ENCODE measurements around the gene PTPRD. TPM values are rescaled to one million over a fixed set of nuclear protein-coding genes. Genes with fewer than 3 reads are reported as not detected.
"Not testable (repeated sequence)": the region's sequence is repeated elsewhere in the genome, so short reads cannot be mapped to it uniquely, and the experiment has no call there.

The PTPRD gene
- total RNA-seq, 1 donor from 2014 or later = 0.05 TPM

GRCh38 chr9:10443181-10443867, 169.5 kb downstream of the PTPRD start:
- no peak overlapping the region for H3K27ac Mint-ChIP-seq
- H3K4me1 Mint-ChIP-seq (ENCODE audit: low read depth) = no peaks in the 10 kb centered on the region
- H3K27me3 Mint-ChIP-seq (ENCODE audit: insufficient read depth) = no peaks in the 10 kb centered on the region
- H3K36me3 Mint-ChIP-seq (ENCODE audit: low read depth) = no peaks in the 10 kb centered on the region
- H3K4me3 Mint-ChIP-seq = no peak overlapping the region
- no peak for DNase-seq (ENCODE audit: low spot score)
- intact Hi-C loops (cut with micrococcal nuclease) = no loop called here
- no peaks in the 10 kb centered on the region for H3K9me3 Mint-ChIP-seq

GRCh38 chr9:10438955-10439354, 173.8 kb downstream of the PTPRD start:
- Mint-ChIP-seq H3K27me3 (ENCODE audit: insufficient read depth) (no peaks in the 10 kb centered on the region), H3K4me1 (ENCODE audit: low read depth) (no peaks in the 10 kb centered on the region), H3K27ac (no peak overlapping the region), H3K36me3 (ENCODE audit: low read depth) (no peaks in the 10 kb centered on the region), H3K4me3 (no peak overlapping the region), H3K9me3 (no peaks in the 10 kb centered on the region)
- intact Hi-C loops (cut with micrococcal nuclease) = no loop called here
- no peak for DNase-seq (ENCODE audit: low spot score)

- intact Hi-C loops (cut with micrococcal nuclease) = no loop called here
- DNase-seq (ENCODE audit: low spot score) = no peak
- Mint-ChIP-seq H3K4me1 (ENCODE audit: low read depth) (no peaks in the 10 kb centered on the region), H3K9me3 (no peaks in the 10 kb centered on the region), H3K27me3 (ENCODE audit: insufficient read depth) (no peaks in the 10 kb centered on the region), H3K27ac (no peak overlapping the region), H3K4me3 (no peak overlapping the region), H3K36me3 (ENCODE audit: low read depth) (no peaks in the 10 kb centered on the region)
Measured at GRCh38 chr9:10436756-10437155, 176.0 kb downstream of the PTPRD start.

- no peaks in the 10 kb centered on the region for H3K4me1 Mint-ChIP-seq (ENCODE audit: low read depth)
- no peaks in the 10 kb centered on the region for H3K27me3 Mint-ChIP-seq (ENCODE audit: insufficient read depth)
Measured at GRCh38 chr9:10434412-10434811, 178.4 kb downstream of the PTPRD start.

GRCh38 chr9:10411272-10411671, 201.5 kb downstream of the PTPRD start:
- Mint-ChIP-seq H3K4me3 (no peak overlapping the region), H3K4me1 (ENCODE audit: low read depth) (no peaks in the 10 kb centered on the region), H3K27me3 (ENCODE audit: insufficient read depth) (no peaks in the 10 kb centered on the region), H3K36me3 (ENCODE audit: low read depth) (no peaks in the 10 kb centered on the region), H3K9me3 (peaks cover 11% of the 10 kb centered on the region), H3K27ac (no peak overlapping the region)
- no peak for DNase-seq (ENCODE audit: low spot score)
- intact Hi-C loops (cut with micrococcal nuclease) = no loop called here

More at GRCh38 chr9:10434412-10434811, 178.4 kb downstream of the PTPRD start:
- H3K4me3 Mint-ChIP-seq = no peak overlapping the region
- no peaks in the 10 kb centered on the region for H3K9me3 Mint-ChIP-seq
- no peak overlapping the region for H3K27ac Mint-ChIP-seq
- intact Hi-C loops (cut with micrococcal nuclease) = no loop called here
- H3K36me3 Mint-ChIP-seq (ENCODE audit: low read depth) = no peaks in the 10 kb centered on the region
- DNase-seq (ENCODE audit: low spot score) = no peak

- H3K4me3 Mint-ChIP-seq = no peak overlapping the region
- no peaks in the 10 kb centered on the region for H3K36me3 Mint-ChIP-seq (ENCODE audit: low read depth)
- no peak overlapping the region for H3K27ac Mint-ChIP-seq
- DNase-seq (ENCODE audit: low spot score) = no peak
- H3K4me1 Mint-ChIP-seq (ENCODE audit: low read depth) = no peaks in the 10 kb centered on the region
- H3K9me3 Mint-ChIP-seq = no peaks in the 10 kb centered on the region
- intact Hi-C loops (cut with micrococcal nuclease) = no loop called here
- H3K27me3 Mint-ChIP-seq (ENCODE audit: insufficient read depth) = no peaks in the 10 kb centered on the region
Measured at GRCh38 chr9:10403283-10403682, 209.5 kb downstream of the PTPRD start.

GRCh38 chr9:10396615-10397014, 216.2 kb downstream of the PTPRD start:
- Mint-ChIP-seq H3K9me3 (no peaks in the 10 kb centered on the region), H3K27ac (no peak overlapping the region), H3K4me3 (no peak overlapping the region), H3K36me3 (ENCODE audit: low read depth) (no peaks in the 10 kb centered on the region), H3K4me1 (ENCODE audit: low read depth) (no peaks in the 10 kb centered on the region), H3K27me3 (ENCODE audit: insufficient read depth) (no peaks in the 10 kb centered on the region)
- DNase-seq (ENCODE audit: low spot score) = no peak
- intact Hi-C loops (cut with micrococcal nuclease) = no loop called here

- DNase-seq (ENCODE audit: low spot score) = no peak
- no peaks in the 10 kb centered on the region for H3K9me3 Mint-ChIP-seq
- no peaks in the 10 kb centered on the region for H3K27me3 Mint-ChIP-seq (ENCODE audit: insufficient read depth)
- intact Hi-C loops (cut with micrococcal nuclease) = no loop called here
- no peak overlapping the region for H3K4me3 Mint-ChIP-seq
- no peak overlapping the region for H3K27ac Mint-ChIP-seq
- no peaks in the 10 kb centered on the region for H3K4me1 Mint-ChIP-seq (ENCODE audit: low read depth)
- H3K36me3 Mint-ChIP-seq (ENCODE audit: low read depth) = no peaks in the 10 kb centered on the region
Measured at GRCh38 chr9:10387282-10387681, 225.5 kb downstream of the PTPRD start.

GRCh38 chr9:10371824-10372223, 241.0 kb downstream of the PTPRD start:
- no peak for DNase-seq (ENCODE audit: low spot score)
- intact Hi-C loops (cut with micrococcal nuclease) = no loop called here
- H3K4me1 Mint-ChIP-seq (ENCODE audit: low read depth) = no peaks in the 10 kb centered on the region
- no peaks in the 10 kb centered on the region for H3K9me3 Mint-ChIP-seq
- no peak overlapping the region for H3K4me3 Mint-ChIP-seq
- no peak overlapping the region for H3K27ac Mint-ChIP-seq
- no peaks in the 10 kb centered on the region for H3K27me3 Mint-ChIP-seq (ENCODE audit: insufficient read depth)
- no peaks in the 10 kb centered on the region for H3K36me3 Mint-ChIP-seq (ENCODE audit: low read depth)

- intact Hi-C loops (cut with micrococcal nuclease) = loop anchor here (5.0 kb wide), 1 partner anchor 1961 kb away; no protein-coding TSS in a partner anchor
- Mint-ChIP-seq H3K4me1 (ENCODE audit: low read depth) (no peaks in the 10 kb centered on the region), H3K9me3 (peaks cover under 1% of the 10 kb centered on the region), H3K4me3 (no peak overlapping the region), H3K27me3 (ENCODE audit: insufficient read depth) (no peaks in the 10 kb centered on the region), H3K36me3 (ENCODE audit: low read depth) (no peaks in the 10 kb centered on the region), H3K27ac (no peak overlapping the region)
- DNase-seq (ENCODE audit: low spot score) = no peak
Measured at GRCh38 chr9:10366171-10366779, 246.5 kb downstream of the PTPRD start.

- no peaks in the 10 kb centered on the region for H3K27me3 Mint-ChIP-seq (ENCODE audit: insufficient read depth)
- H3K4me1 Mint-ChIP-seq (ENCODE audit: low read depth) = no peaks in the 10 kb centered on the region
- H3K4me3 Mint-ChIP-seq = no peak overlapping the region
- H3K36me3 Mint-ChIP-seq (ENCODE audit: low read depth) = no peaks in the 10 kb centered on the region
- H3K9me3 Mint-ChIP-seq = no peaks in the 10 kb centered on the region
- intact Hi-C loops (cut with micrococcal nuclease) = no loop called here
- H3K27ac Mint-ChIP-seq = no peak overlapping the region
- no peak for DNase-seq (ENCODE audit: low spot score)
Measured at GRCh38 chr9:10354591-10354990, 258.2 kb downstream of the PTPRD start.

GRCh38 chr9:10345621-10346020, 267.2 kb downstream of the PTPRD start:
- H3K4me3 Mint-ChIP-seq; H3K36me3 Mint-ChIP-seq (ENCODE audit: low read depth); H3K27me3 Mint-ChIP-seq (ENCODE audit: insufficient read depth); intact Hi-C loops (cut with micrococcal nuclease); DNase-seq (ENCODE audit: low spot score); H3K4me1 Mint-ChIP-seq (ENCODE audit: low read depth); H3K27ac Mint-ChIP-seq; H3K9me3 Mint-ChIP-seq: not testable (repeated sequence)

GRCh38 chr9:10341057-10341456, 271.7 kb downstream of the PTPRD start:
- intact Hi-C loops (cut with micrococcal nuclease) = no loop called here
- Mint-ChIP-seq H3K27me3 (ENCODE audit: insufficient read depth) (no peaks in the 10 kb centered on the region), H3K4me3 (no peak overlapping the region), H3K9me3 (no peaks in the 10 kb centered on the region), H3K36me3 (ENCODE audit: low read depth) (no peaks in the 10 kb centered on the region), H3K27ac (no peak overlapping the region), H3K4me1 (ENCODE audit: low read depth) (no peaks in the 10 kb centered on the region)
- no peak for DNase-seq (ENCODE audit: low spot score)
